Amniotic stem cell (primary cell): Measurements from ENCODE around the gene ARHGEF16.
A peak's percentile ranks its signal among the peaks of the same experiment; 100 is the strongest.

Source experiments
- DNase-seq: peaks from one replicate; lab custom pipeline; 2025; lab: John Stamatoyannopoulos, UW

Gene ARHGEF16

GRCh38 chr1:3502641-3503524 is 48.4 kb downstream of the ARHGEF16 start:
- DNase-seq: no peak

GRCh38 chr1:3503525-3503886 is 49.0 kb downstream of the ARHGEF16 start:
- DNase-seq: no peak

- peak; percentile 85 for DNase-seq
These were observed 49.8 kb downstream of the ARHGEF16 start for GRCh38 chr1:3504151-3504821.

GRCh38 chr1:3504822-3505153 is 50.3 kb downstream of the ARHGEF16 start:
- DNase-seq: no peak

GRCh38 chr1:3505161-3505560 is 50.7 kb downstream of the ARHGEF16 start:
- no peak for DNase-seq

- no peak for DNase-seq
These were observed 51.6 kb downstream of the ARHGEF16 start for GRCh38 chr1:3506041-3506440.

- DNase-seq: no peak
These were observed 52.5 kb downstream of the ARHGEF16 start for GRCh38 chr1:3506943-3507342.

- DNase-seq: no peak
These were observed 53.3 kb downstream of the ARHGEF16 start for GRCh38 chr1:3507636-3508275.

- no peak for DNase-seq
These were observed 54.4 kb downstream of the ARHGEF16 start for GRCh38 chr1:3508757-3509415.

- DNase-seq: no peak
These were observed 55.3 kb downstream of the ARHGEF16 start for GRCh38 chr1:3509721-3510120.

GRCh38 chr1:3510136-3510955 is 55.9 kb downstream of the ARHGEF16 start:
- DNase-seq: no peak

- no peak for DNase-seq
These were observed 56.4 kb downstream of the ARHGEF16 start for GRCh38 chr1:3510956-3511250.

- DNase-seq: no peak
These were observed 56.8 kb downstream of the ARHGEF16 start for GRCh38 chr1:3511306-3511705.

- DNase-seq: no peak
These were observed 57.4 kb downstream of the ARHGEF16 start for GRCh38 chr1:3511856-3512255.

- no peak for DNase-seq
These were observed 59.9 kb downstream of the ARHGEF16 start for GRCh38 chr1:3514404-3514803.

GRCh38 chr1:3515272-3515671 is 60.8 kb downstream of the ARHGEF16 start:
- no peak for DNase-seq

GRCh38 chr1:3515774-3516480 is 61.5 kb downstream of the ARHGEF16 start:
- DNase-seq: no peak

GRCh38 chr1:3516481-3516869 is 62.0 kb downstream of the ARHGEF16 start:
- DNase-seq: no peak

GRCh38 chr1:3516911-3517675 is 62.6 kb downstream of the ARHGEF16 start:
- no peak for DNase-seq

- no peak for DNase-seq
These were observed 63.8 kb downstream of the ARHGEF16 start for GRCh38 chr1:3518256-3518655.

GRCh38 chr1:3518756-3519155 is 64.3 kb downstream of the ARHGEF16 start:
- no peak for DNase-seq
